Mesodermal cell (in vitro differentiated cells): ENCODE measurements around the gene ABR.
"Not testable (repeated sequence)": the region's sequence is repeated elsewhere in the genome, so short reads cannot be mapped to it uniquely, and the experiment has no call there.

Experiments used
- H3K27ac ChIP-seq: 2 replicates; pipeline ENCODE4 v1.7.0; 2013; ENCODE audit warnings: mild to moderate bottlenecking, low read depth, low read length, moderate library complexity; ENCODE audit not compliant: severe bottlenecking
- H3K36me3 ChIP-seq: 2 replicates; pipeline ENCODE4 v1.7.1; 2013; ENCODE audit warnings: mild to moderate bottlenecking, low read length, moderate library complexity; ENCODE audit not compliant: control insufficient read depth, insufficient read depth
- H3K4me1 ChIP-seq: one replicate; pipeline ENCODE4 v1.7.1; 2013; ENCODE audit warnings: mild to moderate bottlenecking, low read length; ENCODE audit not compliant: insufficient read depth, control insufficient read depth, poor library complexity, severe bottlenecking
- H3K4me3 ChIP-seq: 2 replicates; pipeline ENCODE4 v1.7.0; 2013; ENCODE audit warnings: low read length, control low read depth, mild to moderate bottlenecking; ENCODE audit not compliant: insufficient read depth, poor library complexity, severe bottlenecking; ENCODE audit errors: extremely low read depth
- H3K9me3 ChIP-seq: 2 replicates; pipeline ENCODE4 v1.7.1; 2013; ENCODE audit warnings: mild to moderate bottlenecking, low read length, moderate library complexity; ENCODE audit not compliant: control insufficient read depth
- WGBS, 2 experiments: methylation state at CpG; one replicate each; pipeline ENCODE4 v1.1.5; 2013; ENCODE audit warnings: missing lambda C conversion rate in 2 of 2; ENCODE audit not compliant: insufficient coverage in 2 of 2; 5-methylcytosine and 5-hydroxymethylcytosine counted together

ABR gene

DNA sequence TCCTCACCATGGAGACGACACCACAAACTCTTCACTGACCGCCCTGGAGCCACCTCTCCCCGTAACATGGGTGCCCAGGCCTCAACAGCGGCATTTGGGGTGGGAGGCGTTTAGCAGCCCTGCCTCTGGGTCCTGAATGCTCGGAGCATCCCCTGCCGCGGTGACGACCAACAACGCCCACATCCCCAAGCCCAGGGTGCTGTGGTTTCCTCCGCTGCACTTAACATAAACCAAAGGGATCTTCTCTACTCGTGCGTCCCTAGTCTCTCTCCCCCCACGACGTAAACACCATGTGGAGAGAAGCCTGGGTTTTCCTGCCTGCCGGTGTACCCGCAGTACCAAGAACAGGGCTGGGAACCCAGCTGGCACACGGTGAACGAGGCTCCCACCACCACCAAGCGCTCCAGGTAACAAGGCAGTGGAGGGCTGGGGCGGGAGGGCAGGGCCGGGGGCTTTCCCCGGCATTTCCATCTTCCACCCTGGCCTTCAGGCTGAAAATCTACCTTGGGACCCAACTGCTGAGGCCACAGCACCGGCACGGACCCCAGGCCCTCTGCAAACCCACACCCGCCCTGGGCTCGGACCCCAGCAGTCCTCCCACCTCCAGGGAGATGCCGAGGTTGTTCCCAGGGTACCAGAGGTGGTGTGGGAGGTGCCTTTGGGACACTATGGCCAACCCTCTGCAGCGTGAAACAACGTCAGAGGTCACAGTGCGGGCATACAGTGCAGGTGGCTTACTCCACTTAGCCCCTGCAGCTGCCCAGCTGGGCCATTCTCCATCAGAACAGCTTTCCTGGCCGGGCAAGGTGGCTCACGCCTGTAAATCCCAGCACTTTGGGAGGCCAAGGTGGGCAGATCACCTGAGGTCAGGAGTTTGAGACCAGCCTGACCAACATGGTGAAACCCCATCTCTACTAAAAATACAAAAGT lies 128.5 kb downstream of the ABR start:
- Histone ChIP-seq H3K4me1 (no peaks in the 10 kb centered on the region), H3K36me3 (peaks cover 21% of the 10 kb centered on the region), H3K4me3 (no peak overlapping the region), H3K9me3 (no peaks in the 10 kb centered on the region), H3K27ac (no peak overlapping the region)
- 90 to 96% methylated on average over 30 of the region's 33 CpGs for WGBS, 2 experiments

- H3K4me3 ChIP-seq = no peak overlapping the region
- H3K36me3 ChIP-seq = peaks cover 22% of the 10 kb centered on the region
- WGBS, 2 experiments = 93 to 95% methylated on average over 19 to 21 of the region's 22 CpGs
- H3K9me3 ChIP-seq = no peaks in the 10 kb centered on the region
- H3K27ac ChIP-seq = no peak overlapping the region
- H3K4me1 ChIP-seq = no peaks in the 10 kb centered on the region
Measured at GRCh38 chr17:1050246-1050995, 129.4 kb downstream of the ABR start.

- no peaks in the 10 kb centered on the region for H3K4me1 ChIP-seq
- no peaks in the 10 kb centered on the region for H3K9me3 ChIP-seq
- H3K27ac ChIP-seq = no peak overlapping the region
- WGBS, 2 experiments = 91 to 96% methylated on average over 26 to 27 of the region's 28 CpGs
- H3K4me3 ChIP-seq = no peak overlapping the region
- H3K36me3 ChIP-seq = peaks cover 18% of the 10 kb centered on the region
Measured at GRCh38 chr17:1049446-1050225, 130.1 kb downstream of the ABR start.

DNA sequence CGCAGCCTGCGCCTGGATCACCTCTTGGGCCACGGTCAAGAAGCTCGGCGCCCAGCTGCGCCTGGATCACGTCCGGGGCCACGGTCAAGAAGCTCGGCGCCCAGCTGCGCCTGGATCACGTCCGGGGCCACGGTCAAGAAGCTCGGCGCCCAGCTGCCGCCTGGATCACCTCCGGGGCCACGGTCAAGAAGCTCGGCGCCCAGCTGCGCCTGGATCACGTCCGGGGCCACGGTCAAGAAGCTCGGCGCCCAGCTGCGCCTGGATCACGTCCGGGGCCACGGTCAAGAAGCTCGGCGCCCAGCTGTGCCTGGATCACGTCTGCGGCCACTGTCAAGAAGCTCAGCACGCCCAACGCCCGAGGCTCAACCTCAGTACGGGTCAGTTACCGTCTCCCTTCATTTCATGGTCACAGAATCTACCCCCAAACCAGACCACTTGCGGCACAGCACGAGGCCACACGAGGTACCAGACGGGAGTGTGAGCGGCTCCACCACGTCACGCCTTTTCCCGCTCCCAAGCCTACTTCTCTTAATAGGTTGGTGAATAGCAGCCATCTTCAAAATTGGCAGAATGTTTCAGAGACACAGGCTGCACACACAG lies 131.2 kb downstream of the ABR start:
- H3K36me3 ChIP-seq = peaks cover 16% of the 10 kb centered on the region
- H3K27ac ChIP-seq, H3K9me3 ChIP-seq, H3K4me1 ChIP-seq, H3K4me3 ChIP-seq: not testable (repeated sequence)
- 97 to 98% methylated on average over 14 to 27 of the region's 49 CpGs for WGBS, 2 experiments

GRCh38 chr17:1047879-1048470 lies 131.8 kb downstream of the ABR start:
- H3K36me3 ChIP-seq = peaks cover 14% of the 10 kb centered on the region
- peak overlapping the region; percentile 23 for H3K27ac ChIP-seq
- H3K4me1 ChIP-seq = no peaks in the 10 kb centered on the region
- no peak overlapping the region for H3K4me3 ChIP-seq
- no peaks in the 10 kb centered on the region for H3K9me3 ChIP-seq
- 91 to 94% methylated on average over 11 to 20 of the region's 20 CpGs for WGBS, 2 experiments

DNA sequence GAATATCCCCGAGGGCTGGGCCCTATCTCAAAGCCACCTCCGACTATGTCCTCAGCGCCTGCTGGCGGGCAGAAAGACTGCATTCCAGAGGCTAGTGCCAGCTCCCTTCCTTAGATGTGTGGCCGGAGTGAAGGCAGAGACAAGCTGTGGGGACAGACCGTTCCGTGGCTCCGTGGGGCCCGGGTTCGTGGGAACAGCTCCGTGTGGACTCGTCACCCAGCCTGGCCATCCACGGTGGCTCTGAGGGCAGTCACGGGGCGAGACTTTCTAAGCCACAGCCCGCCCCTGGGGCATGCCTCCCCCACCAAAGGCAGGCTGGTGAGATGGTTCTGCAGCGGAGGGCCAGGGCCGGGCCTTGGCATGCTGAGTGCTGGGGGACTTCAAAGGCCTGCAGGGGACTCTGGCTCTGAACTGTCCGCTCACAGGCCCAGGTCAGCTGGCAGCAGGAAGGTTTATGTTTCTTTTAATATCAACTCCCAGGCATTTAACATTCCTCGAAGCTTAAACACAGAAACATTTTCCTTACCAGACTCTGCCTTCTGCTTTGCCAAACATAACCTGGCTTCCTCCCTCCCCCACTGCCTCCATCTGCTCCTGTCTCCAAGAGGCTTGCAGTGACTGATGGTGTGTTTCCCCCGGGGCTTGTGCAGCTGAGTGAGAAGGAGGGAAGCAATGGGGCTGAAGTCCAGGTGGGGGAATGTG lies 132.5 kb downstream of the ABR start:
- no peaks in the 10 kb centered on the region for H3K4me1 ChIP-seq
- H3K36me3 ChIP-seq = peaks cover 18% of the 10 kb centered on the region
- no peaks in the 10 kb centered on the region for H3K9me3 ChIP-seq
- peak overlapping the region; percentile 23 for H3K27ac ChIP-seq
- no peak overlapping the region for H3K4me3 ChIP-seq
- WGBS, 2 experiments = 89 to 91% methylated on average over 17 to 20 of the region's 21 CpGs

GRCh38 chr17:1045456-1045855 lies 134.3 kb downstream of the ABR start:
- Histone ChIP-seq H3K36me3 (peaks cover 26% of the 10 kb centered on the region), H3K9me3 (no peaks in the 10 kb centered on the region), H3K4me1 (peaks cover 3% of the 10 kb centered on the region), H3K4me3 (no peak overlapping the region), H3K27ac (no peak overlapping the region)
- 82 to 87% methylated on average over 9 of the region's 9 CpGs for WGBS, 2 experiments

- not testable (repeated sequence) for H3K9me3 ChIP-seq, H3K27ac ChIP-seq, H3K4me3 ChIP-seq
- WGBS, 2 experiments = 92 to 95% methylated on average over 7 to 8 of the region's 13 CpGs
- H3K36me3 ChIP-seq = peaks cover 23% of the 10 kb centered on the region
- peaks cover 12% of the 10 kb centered on the region for H3K4me1 ChIP-seq
Measured at GRCh38 chr17:1044387-1045009, 135.3 kb downstream of the ABR start.

DNA sequence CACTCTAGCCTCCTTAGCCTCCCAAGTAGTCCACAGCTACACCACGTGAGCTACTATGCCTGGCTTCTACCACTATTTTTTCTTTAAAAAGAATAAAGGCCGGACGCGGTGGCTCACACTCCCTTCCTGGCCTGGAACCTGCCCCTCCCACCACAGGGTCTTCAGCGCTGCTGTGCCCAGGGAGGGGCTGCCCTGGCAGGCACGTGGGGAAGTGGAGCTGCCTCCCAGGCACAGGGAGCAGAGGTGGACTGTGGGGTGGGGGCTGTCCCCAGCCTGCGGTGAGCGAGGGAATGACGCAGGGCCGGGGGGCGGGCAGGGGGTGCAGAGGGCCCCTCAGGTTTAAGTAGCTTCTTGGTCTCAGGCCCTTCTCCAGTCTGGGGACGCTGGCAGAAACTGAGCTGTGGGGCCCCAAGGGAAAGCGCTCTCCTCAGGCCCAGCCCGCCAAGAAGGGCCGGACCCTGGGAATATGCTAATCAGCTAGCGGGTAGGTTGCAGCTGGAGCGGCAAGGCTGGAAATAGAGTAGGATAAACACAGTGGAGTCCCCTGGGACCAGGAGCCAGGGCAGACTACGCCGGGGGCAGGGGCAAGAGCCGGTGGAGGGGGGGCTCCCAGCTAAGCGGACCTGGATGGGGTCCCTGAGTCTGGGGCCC lies 136.1 kb downstream of the ABR start:
- WGBS, 2 experiments = 33 to 36% methylated on average over 11 to 20 of the region's 21 CpGs
- Histone ChIP-seq H3K9me3 (no peaks in the 10 kb centered on the region), H3K36me3 (peaks cover 18% of the 10 kb centered on the region), H3K4me1 (peaks cover 13% of the 10 kb centered on the region), H3K4me3 (no peak overlapping the region), H3K27ac (peak overlapping the region; percentile 49)
